NCI-H345 treated with DMSO at 0.1 percent for 48 hours (cell line): ENCODE results near the gene IFITM5.
"Not testable (repeated sequence)": the region's sequence is repeated elsewhere in the genome, so short reads cannot be mapped to it uniquely, and the experiment has no call there.

ENCODE experiments used
- DNase-seq: peaks from one replicate; lab custom pipeline; 2025; ENCODE audit not compliant: unreplicated experiment; lab: John Stamatoyannopoulos, UW

The IFITM5 gene

GRCh38 chr11:328012-328411 lies 28.7 kb upstream of the IFITM5 start:
- DNase-seq, result no peak

- DNase-seq, result no peak
Observed at GRCh38 chr11:327581-327923, 28.2 kb upstream of the IFITM5 start.

- DNase-seq, result no peak
Observed at GRCh38 chr11:326842-327580, 27.7 kb upstream of the IFITM5 start.

GRCh38 chr11:326592-326841 lies 27.2 kb upstream of the IFITM5 start:
- no peak for DNase-seq

GRCh38 chr11:325796-326591 lies 26.7 kb upstream of the IFITM5 start:
- DNase-seq, result no peak

GRCh38 chr11:324593-325517 lies 25.5 kb upstream of the IFITM5 start:
- not testable (repeated sequence) for DNase-seq

GRCh38 chr11:324156-324555 lies 24.8 kb upstream of the IFITM5 start:
- no peak for DNase-seq

GRCh38 chr11:319888-320273 lies 20.6 kb upstream of the IFITM5 start:
- not testable (repeated sequence) for DNase-seq

GRCh38 chr11:319121-319887 lies 20.0 kb upstream of the IFITM5 start:
- not testable (repeated sequence) for DNase-seq

GRCh38 chr11:318405-319120 lies 19.2 kb upstream of the IFITM5 start:
- not testable (repeated sequence) for DNase-seq

GRCh38 chr11:317668-318404 lies 18.5 kb upstream of the IFITM5 start:
- DNase-seq, result not testable (repeated sequence)

- no peak for DNase-seq
Observed at GRCh38 chr11:316891-317301, 17.6 kb upstream of the IFITM5 start.

GRCh38 chr11:316031-316701 lies 16.8 kb upstream of the IFITM5 start:
- DNase-seq, result no peak

- DNase-seq, result no peak
Observed at GRCh38 chr11:315516-315994, 16.2 kb upstream of the IFITM5 start.

GRCh38 chr11:315051-315481 lies 15.7 kb upstream of the IFITM5 start:
- no peak for DNase-seq

- DNase-seq, result not testable (repeated sequence)
Observed at GRCh38 chr11:314554-314875, 15.2 kb upstream of the IFITM5 start.

- DNase-seq, result no peak
Observed at GRCh38 chr11:313787-314553, 14.6 kb upstream of the IFITM5 start, which contains the start of gene IFITM1. Gene IFITM1 (plus strand): TSS chr11:314040. CDS start chr11:314171, 131 bp downstream.

- DNase-seq, result no peak
Observed at GRCh38 chr11:313304-313786, 14.0 kb upstream of the IFITM5 start.
